Subcutaneous abdominal adipose tissue (tissue), 5 donors: ENCODE measurements around the gene NPIPA1.
"Not testable (repeated sequence)": the region's sequence is repeated elsewhere in the genome, so short reads cannot be mapped to it uniquely, and the experiment has no call there.

Experiments
- H3K27ac ChIP-seq: one replicate; pipeline ENCODE4 v1.7.0; 2013; ENCODE audit warnings: low read depth, mild to moderate bottlenecking, inconsistent platforms, low read length, moderate library complexity
- H3K27me3 ChIP-seq, 5 donors: one replicate each; pipeline ENCODE4 v1.7.0; 2013; ENCODE audit warnings: low read length in 5 of 5, inconsistent platforms in 1 of 5; ENCODE audit not compliant: control insufficient read depth in 5 of 5, insufficient read depth in 4 of 5
- H3K36me3 ChIP-seq, 5 donors: one replicate each; pipeline ENCODE4 v1.7.0; 2013; ENCODE audit warnings: low read length in 5 of 5; ENCODE audit not compliant: control insufficient read depth in 5 of 5, insufficient read depth in 5 of 5
- H3K4me1 ChIP-seq, 5 donors: one replicate each; pipeline ENCODE4 v1.7.0; 2013; ENCODE audit warnings: low read length in 5 of 5, mild to moderate bottlenecking in 3 of 5, moderate library complexity in 1 of 5; ENCODE audit not compliant: control insufficient read depth in 5 of 5, insufficient read depth in 5 of 5
- H3K4me3 ChIP-seq, 5 donors: one replicate each; pipeline ENCODE4 v1.7.0; 2013; ENCODE audit warnings: low read length in 5 of 5, low read depth in 1 of 5
- H3K9ac ChIP-seq, 5 donors: one replicate each; pipeline ENCODE4 v1.7.0; 2013; ENCODE audit warnings: low read length in 5 of 5, mild to moderate bottlenecking in 4 of 5, moderate library complexity in 3 of 5
- H3K9me3 ChIP-seq, 5 donors: one replicate each; pipeline ENCODE4 v1.7.0; 2013; ENCODE audit warnings: low read length in 5 of 5; ENCODE audit not compliant: control insufficient read depth in 5 of 5
- donor health status: healthy.
- donor health status: healthy.
- donor health status: healthy.
- donor health status: healthy.
- donor health status: healthy.

Gene NPIPA1

DNA sequence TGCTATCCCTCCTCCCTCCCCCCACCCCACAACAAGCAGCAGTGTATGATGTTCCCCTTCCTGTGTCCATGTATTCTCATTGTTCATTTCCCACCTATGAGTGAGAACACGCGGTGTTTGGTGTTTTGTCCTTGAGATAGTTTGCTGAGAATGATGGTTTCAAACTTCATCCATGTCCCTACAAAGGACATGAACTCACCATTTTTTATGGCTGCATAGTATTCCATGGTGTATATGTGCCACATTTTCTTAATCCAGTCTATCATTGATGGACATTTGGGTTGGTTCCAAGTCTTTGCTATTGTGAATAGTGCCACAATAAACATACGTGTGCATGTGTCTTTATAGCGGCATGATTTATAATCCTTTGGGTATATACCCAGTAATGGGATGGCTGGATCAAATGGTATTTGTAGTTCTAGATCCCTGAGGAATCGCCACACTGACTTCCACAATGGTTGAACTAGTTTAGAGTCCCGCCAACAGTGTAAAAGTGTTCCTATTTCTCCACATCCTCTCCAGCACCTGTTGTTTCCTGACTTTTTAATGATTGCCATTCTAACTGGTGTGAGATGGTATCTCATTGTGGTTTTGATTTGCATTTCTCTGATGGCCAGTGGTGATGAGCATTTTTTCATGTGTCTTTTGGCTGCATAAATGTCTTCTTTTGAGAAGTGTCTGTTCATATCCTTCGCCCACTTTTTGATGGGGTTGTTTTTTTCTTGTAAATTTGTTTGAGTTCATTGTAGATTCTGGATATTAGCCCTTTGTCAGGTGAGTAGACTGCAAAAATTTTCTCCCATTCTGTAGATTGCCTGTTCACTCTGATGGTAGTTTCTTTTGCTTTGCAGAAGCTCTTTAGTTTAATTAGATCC is 56.3 kb downstream of the NPIPA1 start:
- not testable (repeated sequence) for H3K27me3 ChIP-seq, H3K4me3 ChIP-seq, H3K4me1 ChIP-seq, H3K9ac ChIP-seq, H3K9me3 ChIP-seq, H3K27ac ChIP-seq
- peaks cover 0 to 13% (median 8%) of the 10 kb centered on the region in 5 donors for H3K36me3 ChIP-seq

DNA sequence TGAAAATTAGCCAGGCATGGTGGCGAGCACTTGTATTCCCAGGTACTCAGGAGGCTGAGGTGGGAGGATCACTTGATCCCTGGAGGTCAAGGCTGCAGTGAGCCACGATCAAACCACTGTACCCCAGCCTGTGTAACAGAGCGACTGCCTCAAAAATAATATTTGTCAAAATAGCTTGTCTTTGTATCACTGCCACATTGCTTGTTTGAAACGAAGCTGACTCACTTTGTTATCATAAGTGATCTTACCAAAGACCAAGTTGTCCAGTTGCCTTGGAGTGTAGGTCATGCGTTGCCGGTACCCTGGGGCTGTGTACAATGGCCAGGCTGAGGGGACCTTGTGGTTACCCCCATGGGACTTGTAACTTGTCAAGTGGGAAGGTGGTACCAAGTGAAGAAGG is 59.5 kb downstream of the NPIPA1 start:
- H3K4me3 ChIP-seq, H3K9me3 ChIP-seq, H3K4me1 ChIP-seq, H3K27me3 ChIP-seq, H3K9ac ChIP-seq, H3K27ac ChIP-seq: not testable (repeated sequence)
- H3K36me3 ChIP-seq = peaks cover 0 to 17% (median 7%) of the 10 kb centered on the region in 5 donors

DNA sequence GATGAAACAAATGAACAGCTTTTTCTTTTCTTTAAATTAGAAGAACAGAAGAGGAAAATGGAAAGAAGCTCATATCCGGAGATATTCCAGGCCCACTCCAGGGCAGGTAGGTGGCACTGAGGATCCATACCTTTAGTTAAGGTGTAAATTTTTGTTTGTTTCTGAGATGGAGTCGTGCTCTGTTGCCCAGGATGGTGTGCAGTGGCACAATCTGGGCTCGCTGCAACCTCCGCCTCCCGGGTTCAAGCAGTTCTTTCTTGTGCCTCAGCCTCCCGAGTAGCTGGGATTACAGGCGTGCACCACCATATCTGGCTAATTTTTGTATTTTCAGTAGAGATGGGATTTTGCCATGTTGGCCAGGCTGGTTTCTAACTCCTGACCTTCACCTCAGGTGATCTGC is 61.1 kb downstream of the NPIPA1 start:
- H3K27me3 ChIP-seq, H3K4me1 ChIP-seq, H3K4me3 ChIP-seq, H3K9me3 ChIP-seq, H3K27ac ChIP-seq, H3K9ac ChIP-seq: not testable (repeated sequence)
- H3K36me3 ChIP-seq = peaks cover 0 to 17% (median 7%) of the 10 kb centered on the region in 5 donors

DNA sequence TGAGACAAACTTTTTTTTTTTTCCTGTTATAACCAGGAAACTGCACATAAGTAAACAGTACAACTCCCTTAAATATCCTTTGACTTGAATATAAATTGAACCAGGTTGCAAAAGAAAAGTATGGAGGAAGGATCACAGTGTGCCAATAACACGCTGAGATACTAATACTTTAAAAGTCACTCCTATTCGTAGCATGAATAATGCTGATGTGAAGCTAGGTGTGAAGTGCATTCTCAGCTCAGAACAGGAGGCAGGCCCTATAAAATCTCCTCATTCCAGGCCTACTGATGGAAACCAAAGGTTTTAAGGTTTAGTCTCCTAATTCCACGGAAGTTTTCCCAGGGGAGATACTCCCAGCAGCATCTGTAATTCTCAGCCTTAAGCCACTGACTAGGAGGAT is 62.6 kb downstream of the NPIPA1 start:
- H3K36me3 ChIP-seq = peaks cover 5 to 20% (median 7%) of the 10 kb centered on the region in 5 donors
- H3K9ac ChIP-seq, H3K4me1 ChIP-seq, H3K27ac ChIP-seq, H3K27me3 ChIP-seq, H3K4me3 ChIP-seq, H3K9me3 ChIP-seq: not testable (repeated sequence)
